Panc1 (cell line): ENCODE data around the gene STXBP1.

Experiments
- CTCF ChIP-seq: fragments of 450-650 bp; IDR thresholded peaks from 2 replicates; pipeline ENCODE4 v1.5.1; 2017; ENCODE audit warnings: mild to moderate bottlenecking
- POLR2AphosphoS5 ChIP-seq: IDR thresholded peaks from 2 replicates; pipeline ENCODE4 v1.6.1; 2012; ENCODE audit warnings: mild to moderate bottlenecking, low read depth, low read length, moderate library complexity

GRCh38 chr9:127652733-127653132 lies 40.7 kb downstream of the STXBP1 start:
- TF ChIP-seq CTCF: no peak
- no peak for TF ChIP-seq POLR2AphosphoS5
